GM12892 (cell line): ENCODE results near the gene WDFY1.

ENCODE experiments used
- DNase-seq: peaks from one replicate; pipeline ENCODE4 v3.0.0; 2011; ENCODE audit not compliant: insufficient read length
- FAIRE-seq: peaks from 2 replicates; lab custom pipeline; 2011; peaks lifted over from hg19 to GRCh38; lab: Jason Lieb, UNC
- POLR2A ChIP-seq: IDR thresholded peaks from 2 replicates; pipeline ENCODE4 v1.6.1; 2011; ENCODE audit warnings: low read depth, low read length, control low read depth
- POLR2AphosphoS5 ChIP-seq: IDR thresholded peaks from 2 replicates; pipeline ENCODE4 v1.6.1; 2011; ENCODE audit warnings: low read depth, low read length, control low read depth
- TAF1 ChIP-seq: IDR thresholded peaks from 2 replicates; pipeline ENCODE4 v1.6.1; 2011; ENCODE audit warnings: low read depth, mild to moderate bottlenecking, control low read depth, low read length, borderline replicate concordance

Gene WDFY1

GRCh38 chr2:223937535-223937934 is 7.6 kb downstream of the WDFY1 start:
- TF ChIP-seq POLR2AphosphoS5: no peak
- no peak for TF ChIP-seq POLR2A
- FAIRE-seq (no peak), DNase-seq (no peak)

DNA sequence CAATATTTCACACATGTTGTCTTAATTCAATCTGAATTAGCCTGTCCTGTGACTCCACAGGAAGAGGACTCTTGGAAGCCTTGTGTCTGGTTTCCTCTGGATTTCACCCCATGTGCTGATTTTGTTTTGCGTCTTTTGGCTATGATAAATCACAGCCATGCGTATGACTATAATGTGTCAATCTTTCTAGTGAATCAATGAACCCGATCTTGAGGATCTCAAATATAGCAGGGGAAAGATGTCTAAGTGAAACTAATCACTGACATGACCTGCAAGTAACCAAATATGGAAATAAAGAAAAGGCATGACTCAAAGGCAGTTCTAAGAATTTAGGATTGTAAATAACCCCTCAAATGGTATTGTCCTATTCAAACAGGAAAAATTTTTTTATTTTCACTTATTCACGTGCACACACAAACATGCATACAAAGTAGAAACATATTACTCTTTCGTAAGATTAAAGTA is 8.2 kb downstream of the WDFY1 start:
- no peak for DNase-seq
- TF ChIP-seq TAF1 (no peak), POLR2A (no peak), POLR2AphosphoS5 (no peak)
- no peak for FAIRE-seq

GRCh38 chr2:223935459-223936125 is 9.5 kb downstream of the WDFY1 start:
- FAIRE-seq: no peak
- no peak for DNase-seq
- TF ChIP-seq TAF1: no peak
- TF ChIP-seq POLR2A: no peak
- TF ChIP-seq POLR2AphosphoS5: no peak

GRCh38 chr2:223934870-223935269 is 10.3 kb downstream of the WDFY1 start:
- FAIRE-seq: no peak
- TF ChIP-seq POLR2AphosphoS5 (no peak), TAF1 (no peak), POLR2A (no peak)
- DNase-seq: no peak

GRCh38 chr2:223932816-223933800 is 12.0 kb downstream of the WDFY1 start:
- TF ChIP-seq POLR2A (no peak), TAF1 (no peak), POLR2AphosphoS5 (no peak)
- DNase-seq (no peak), FAIRE-seq (no peak)

GRCh38 chr2:223930103-223930976 is 14.8 kb downstream of the WDFY1 start:
- no peak for FAIRE-seq
- no peak for TF ChIP-seq POLR2AphosphoS5
- no peak for TF ChIP-seq TAF1
- no peak for TF ChIP-seq POLR2A
- no peak for DNase-seq

- no peak for DNase-seq
Observed at GRCh38 chr2:223929571-223930102, 15.5 kb downstream of the WDFY1 start.

GRCh38 chr2:223928113-223929006 is 16.8 kb downstream of the WDFY1 start:
- no peak for FAIRE-seq
- DNase-seq: no peak
- no peak for TF ChIP-seq POLR2AphosphoS5
- no peak for TF ChIP-seq POLR2A
- TF ChIP-seq TAF1: no peak

More at GRCh38 chr2:223929571-223930102, 15.5 kb downstream of the WDFY1 start:
- no peak for TF ChIP-seq POLR2AphosphoS5
- TF ChIP-seq POLR2A: no peak
- TF ChIP-seq TAF1: no peak
- FAIRE-seq: no peak

GRCh38 chr2:223925106-223925505 is 20.0 kb downstream of the WDFY1 start:
- FAIRE-seq (no peak), DNase-seq (no peak)

DNA sequence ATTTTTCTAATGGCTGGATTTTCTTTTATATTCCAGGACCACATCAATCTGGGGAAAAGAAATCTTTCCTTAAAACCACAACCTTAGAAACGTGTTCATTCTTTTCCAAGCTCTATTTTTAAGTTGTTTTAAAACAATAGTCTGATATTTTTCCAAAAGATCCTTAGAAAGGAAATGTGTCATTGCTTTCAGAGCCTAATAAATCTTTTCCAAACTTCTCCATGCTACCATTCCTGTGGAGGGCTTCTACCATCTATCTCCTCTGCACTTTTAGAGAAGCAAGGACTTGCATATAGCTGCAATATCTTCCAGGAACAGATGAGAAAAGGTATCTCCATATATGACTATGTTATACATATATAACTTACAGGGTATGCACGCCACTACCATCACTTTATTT is 21.2 kb downstream of the WDFY1 start:
- no peak for DNase-seq
- no peak for FAIRE-seq
- no peak for TF ChIP-seq POLR2AphosphoS5
- no peak for TF ChIP-seq POLR2A
- TF ChIP-seq TAF1: no peak

More at GRCh38 chr2:223925106-223925505, 20.0 kb downstream of the WDFY1 start:
- TF ChIP-seq TAF1 (no peak), POLR2AphosphoS5 (no peak), POLR2A (no peak)
